GM21515 (cell line): Measurements from ENCODE around the gene TXN.
"Not testable (repeated sequence)": the region's sequence is repeated elsewhere in the genome, so short reads cannot be mapped to it uniquely, and the experiment has no call there.

Experiments used
- ATAC-seq: cut with Tn5 transposase; IDR thresholded peaks from one replicate; pipeline ENCODE4 v1.9.1; 2021; ENCODE audit not compliant: unreplicated experiment

The TXN gene

DNA sequence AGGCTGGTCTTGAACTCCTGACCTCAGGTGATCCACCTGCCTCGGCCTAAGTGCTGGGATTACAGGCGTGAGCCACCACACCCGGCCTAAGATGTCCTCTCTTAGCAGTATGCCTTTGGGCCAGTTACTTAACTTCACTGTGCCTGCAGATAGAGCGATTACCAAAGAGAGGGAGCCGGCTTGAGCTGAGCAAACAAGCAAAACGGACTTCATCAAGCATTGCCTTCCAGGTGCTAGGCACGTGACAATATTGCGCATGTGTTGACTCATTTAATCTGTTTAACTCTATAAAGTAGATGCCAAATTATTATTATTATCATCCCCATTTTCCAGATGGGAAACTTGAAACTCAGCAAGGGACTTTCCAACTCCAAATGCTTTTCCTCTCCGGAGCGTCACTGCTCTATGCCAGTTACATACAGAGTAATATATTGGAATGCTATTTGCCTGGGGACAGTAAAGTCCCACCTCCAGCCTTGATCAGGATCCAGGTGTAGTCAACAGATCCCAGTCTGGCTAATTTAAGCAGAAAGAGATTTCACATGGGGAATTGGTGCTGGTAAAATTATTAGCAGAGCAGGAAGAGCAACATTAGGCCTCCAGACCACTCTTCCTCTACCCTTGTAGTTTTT is 42.8 kb downstream of the TXN start:
- ATAC-seq = no peak

DNA sequence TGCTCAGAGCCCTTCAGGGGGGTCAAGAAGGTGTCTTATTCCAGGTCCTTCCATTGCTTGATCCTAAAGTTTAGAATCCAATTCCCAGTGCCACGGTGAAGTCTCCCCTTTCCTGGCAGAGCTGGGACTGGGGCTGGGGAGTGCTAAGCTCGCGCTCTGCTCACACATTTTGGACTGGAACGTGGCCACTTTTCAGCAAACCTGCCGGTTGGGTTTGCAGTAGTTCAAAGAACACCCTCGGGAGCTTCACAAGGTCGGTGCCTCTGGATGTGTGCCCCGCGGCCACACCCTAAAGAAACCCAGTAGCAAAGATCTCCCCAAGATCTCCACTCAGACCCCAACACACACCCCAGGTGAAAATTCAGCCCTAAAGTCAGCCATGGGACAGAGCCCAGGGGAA is 48.3 kb downstream of the TXN start, which contains the start of gene C9orf152:
TSS of gene C9orf152 (minus strand) at position 129 of the 400 bp plus-strand sequence. CDS start 580 bp downstream, outside the sequence.
- ATAC-seq = no peak

DNA sequence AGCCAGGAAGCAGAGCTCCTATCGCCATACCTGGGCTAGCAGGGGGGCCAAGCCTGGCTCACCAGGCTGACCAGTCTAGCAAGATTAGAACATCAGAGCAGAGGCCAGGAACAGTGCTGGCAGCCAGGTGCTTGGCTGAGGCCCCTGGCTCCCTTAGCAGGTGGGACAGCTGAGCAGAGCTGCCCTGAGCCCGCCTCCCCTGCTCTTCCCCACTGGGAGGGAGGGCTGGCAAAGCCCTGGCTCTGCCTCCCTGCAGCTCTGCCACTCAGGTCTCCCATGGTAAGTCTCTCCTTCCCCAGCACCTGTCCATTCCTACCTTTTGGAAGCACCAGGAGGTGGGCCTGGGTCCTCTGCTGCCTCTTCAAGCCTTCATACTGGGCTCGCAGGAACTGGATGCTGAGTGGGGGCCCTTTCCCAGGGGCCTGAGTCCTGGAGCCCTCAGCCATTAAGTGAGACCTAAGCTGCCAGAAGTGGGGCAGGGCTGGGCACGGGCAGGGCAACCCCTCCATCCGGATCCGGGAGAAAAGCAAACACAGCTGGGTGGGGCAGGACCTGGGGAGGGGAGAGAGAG is 49.2 kb downstream of the TXN start:
- no peak for ATAC-seq

DNA sequence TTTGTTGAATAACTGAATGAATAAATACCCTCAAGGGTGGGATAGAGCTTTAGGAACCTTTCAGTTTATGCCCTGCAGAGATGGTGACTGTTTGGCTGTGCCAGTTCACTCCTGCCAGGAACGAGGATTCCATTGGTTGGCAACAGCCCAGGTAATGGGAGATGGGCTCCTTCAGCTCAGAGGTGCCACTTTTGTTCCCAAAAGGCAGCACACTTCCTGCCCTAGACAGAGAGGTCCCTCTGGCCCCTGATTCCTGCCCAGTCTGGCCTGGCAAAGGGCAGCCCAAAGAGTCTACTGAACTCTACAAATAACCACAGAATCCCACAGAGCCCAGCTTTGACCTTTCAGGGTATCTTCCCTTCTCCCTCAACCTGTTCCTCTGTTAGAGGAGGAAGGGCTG is 49.9 kb downstream of the TXN start:
- ATAC-seq = no peak

DNA sequence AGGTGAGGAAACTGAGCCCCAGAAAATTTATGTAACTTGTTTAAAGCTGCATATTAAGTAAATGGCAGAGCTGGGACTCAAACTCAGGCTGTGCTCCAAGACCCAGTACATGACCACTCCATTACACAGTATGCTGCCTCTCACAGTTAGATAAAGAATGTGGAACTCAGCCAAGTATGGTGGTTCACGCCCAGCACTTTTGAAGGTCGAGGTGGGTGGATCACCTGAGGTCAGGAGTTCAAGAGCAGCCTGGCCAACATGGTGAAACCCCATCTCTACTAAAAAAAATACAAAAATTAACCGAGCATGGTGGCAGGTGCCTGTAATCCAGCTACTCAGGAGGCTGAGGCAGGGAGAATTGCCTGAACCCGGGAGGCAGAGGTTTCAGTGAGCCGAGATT is 50.7 kb downstream of the TXN start:
- not testable (repeated sequence) for ATAC-seq

DNA sequence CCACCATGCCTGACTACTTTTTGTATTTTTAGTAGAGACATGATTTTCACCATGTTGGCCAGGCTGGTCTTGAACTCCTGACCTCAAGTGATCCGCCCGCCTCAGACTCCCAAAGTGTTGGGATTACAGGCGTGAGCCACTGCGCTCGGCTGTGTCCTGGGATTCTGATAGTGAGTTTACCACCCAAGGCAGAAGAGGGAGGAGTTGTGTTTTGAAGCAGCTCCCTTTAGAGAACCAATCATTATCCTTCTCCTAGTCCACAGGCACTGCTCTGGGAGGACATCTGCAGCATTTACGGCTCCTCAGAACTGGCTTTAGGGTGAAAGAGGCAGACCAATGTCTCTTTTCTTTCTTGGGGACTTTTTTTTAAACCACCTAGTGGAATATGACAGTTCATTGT is 54.1 kb downstream of the TXN start:
- no peak for ATAC-seq

DNA sequence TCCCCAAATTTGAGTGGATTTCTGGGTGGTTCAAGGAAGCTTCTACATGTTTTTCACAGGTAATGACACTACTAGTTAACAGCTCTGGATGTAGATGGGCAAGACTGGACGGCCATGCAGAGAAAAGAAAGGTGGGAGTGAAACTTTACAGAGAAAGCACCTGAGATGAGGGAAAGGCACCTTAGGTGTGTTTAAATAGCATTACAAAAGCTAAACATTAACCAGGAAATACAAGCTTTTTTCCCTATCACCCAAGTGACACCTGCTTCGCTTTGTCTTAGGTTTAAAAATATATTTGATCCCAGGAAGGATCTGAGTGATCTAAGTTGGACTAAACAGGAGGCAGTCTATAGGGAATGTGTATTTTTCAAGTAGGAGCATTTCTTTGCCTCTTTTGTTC is 56.7 kb downstream of the TXN start:
- ATAC-seq = no peak

DNA sequence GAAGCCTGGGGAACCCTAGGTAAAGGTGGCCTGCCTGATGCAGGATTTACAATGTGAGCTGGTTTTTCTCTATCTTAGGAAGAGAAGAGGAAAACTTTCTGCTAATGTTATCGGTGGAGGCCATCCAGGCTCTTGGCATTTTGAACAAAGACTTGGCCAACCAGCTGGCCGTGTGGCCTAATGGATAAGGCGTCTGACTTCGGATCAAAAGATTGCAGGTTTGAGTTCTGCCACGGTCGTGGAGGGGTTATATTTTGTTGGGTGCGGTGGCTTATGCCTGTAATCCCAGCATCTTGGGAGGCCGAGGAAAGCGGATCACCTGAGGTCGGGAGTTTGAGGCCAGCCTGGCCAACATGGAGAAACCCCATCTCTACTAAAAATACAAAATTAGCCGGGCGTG is 58.0 kb downstream of the TXN start:
- no peak for ATAC-seq

DNA sequence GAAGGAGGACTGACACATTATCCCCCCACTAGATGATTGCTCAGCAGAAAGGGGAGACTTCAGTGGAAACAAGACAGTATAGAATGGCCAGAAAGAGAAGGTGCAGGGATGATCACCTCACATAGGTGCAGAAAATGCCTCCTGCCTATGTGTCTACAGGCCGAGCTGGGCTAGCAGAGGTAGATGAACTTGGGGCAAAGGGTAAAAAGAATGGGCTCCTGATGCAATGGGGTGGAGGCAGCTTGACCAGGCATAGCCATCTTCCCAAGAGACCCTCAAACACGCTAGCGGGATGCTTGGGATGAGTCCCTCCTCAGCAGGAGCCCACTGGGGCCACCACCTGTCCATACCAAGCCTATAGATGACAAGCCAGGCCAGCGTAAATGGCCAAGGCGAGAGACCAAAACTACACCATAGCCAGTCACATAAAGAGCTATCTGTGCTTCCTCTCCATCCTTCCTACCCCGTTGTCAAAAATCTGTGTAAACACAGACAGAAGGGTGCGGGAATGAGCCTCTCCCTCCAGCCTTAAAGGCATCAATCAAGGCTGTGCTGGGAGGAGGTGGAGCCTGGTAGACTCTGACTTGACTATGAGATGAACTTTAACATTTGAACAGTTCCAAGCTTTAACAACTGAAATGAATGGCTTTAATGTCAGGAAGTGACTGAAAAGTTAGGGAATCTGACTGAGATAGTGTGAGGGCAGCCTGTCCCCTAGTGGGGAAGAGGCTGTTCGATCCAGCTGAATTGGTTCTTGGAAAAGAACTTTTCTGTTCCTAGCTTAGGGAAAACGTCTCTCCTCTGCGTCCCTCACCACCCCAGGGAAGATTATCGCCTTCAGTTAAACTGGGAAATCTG is 58.7 kb downstream of the TXN start:
- no peak for ATAC-seq

DNA sequence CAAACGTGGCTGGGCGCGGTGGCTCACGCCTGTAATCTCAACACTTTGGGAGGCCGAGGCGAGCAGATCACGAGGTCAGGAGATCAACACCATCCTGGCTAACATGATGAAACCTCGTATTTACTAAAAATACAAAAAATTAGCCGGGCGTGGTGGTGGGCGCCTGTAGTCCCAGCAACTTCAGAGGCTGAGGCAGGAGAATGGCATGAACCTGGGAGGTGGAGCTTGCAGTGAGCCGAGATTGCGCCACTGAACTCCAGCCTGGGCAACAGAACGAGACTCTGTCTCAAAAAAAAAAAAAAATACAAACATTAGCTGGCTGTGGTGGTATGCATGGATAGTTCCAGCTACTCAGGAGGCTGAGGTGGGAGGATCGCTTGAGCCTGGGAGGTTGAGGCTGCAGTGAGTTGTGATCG is 60.2 kb downstream of the TXN start:
- ATAC-seq = not testable (repeated sequence)
